ENCODE results near the gene ZDHHC14. TPM values are rescaled to one million over a fixed set of nuclear protein-coding genes. Genes with fewer than 3 reads are reported as not detected.

Gene ZDHHC14
- total RNA-seq, 1 experiment from 2014 or later: 1.7 TPM

GRCh38 chr6:157453131-157453530 lies 72.1 kb downstream of the ZDHHC14 start:
- H2BK20ac ChIP-seq (ENCODE audit: low read depth, low read length, poor library complexity, severe bottlenecking): no peak overlapping the region
- peaks cover 15% of the 10 kb centered on the region in 2 experiments for H3K4me1 Mint-ChIP-seq
- H4K8ac ChIP-seq (replicated peaks; ENCODE audit: insufficient read length, low read depth, low read length): no peak overlapping the region
- no peak overlapping the region for H3K4me3 Mint-ChIP-seq
- no peak overlapping the region for H3K4ac ChIP-seq (ENCODE audit: low read depth, low read length)
- no CpG with 5 or more reads among the region's 4 CpGs for WGBS (ENCODE audit: extremely low coverage, insufficient read length, low lambda C conversion rate)
- no peak overlapping the region for H3K18ac ChIP-seq (ENCODE audit: insufficient read length, low read depth, low read length)
- no peak overlapping the region for H3K23ac ChIP-seq (ENCODE audit: insufficient read length, low read depth, low read length)
- H3K79me1 ChIP-seq (ENCODE audit: insufficient read depth, low read depth, low read length, poor library complexity, severe bottlenecking): no peaks in the 10 kb centered on the region
- H3K27me3 ChIP-seq (ENCODE audit: insufficient read depth, low read length): no peaks in the 10 kb centered on the region
- no peak overlapping the region for H3T11ph ChIP-seq (ENCODE audit: low read length)
- no peaks in the 10 kb centered on the region for H3K27me3 Mint-ChIP-seq (ENCODE audit: low read depth)
- H3K9me3 ChIP-seq (ENCODE audit: control insufficient read depth, low read depth, low read length): no peaks in the 10 kb centered on the region
- no peak overlapping the region for H4K5ac ChIP-seq (ENCODE audit: insufficient read length, low read depth, low read length)
- H4K91ac ChIP-seq (ENCODE audit: insufficient read length, low read depth, low read length): no peak overlapping the region
- H2BK12ac ChIP-seq (ENCODE audit: insufficient read length, low read depth, low read length): no peak overlapping the region
- H2AK5ac ChIP-seq (ENCODE audit: insufficient read length, low read length): no peak overlapping the region
- no peaks in the 10 kb centered on the region; the same call in 1 of the 2 replicates for H3K4me1 ChIP-seq (ENCODE audit: insufficient read depth, low read length)
- H2BK15ac ChIP-seq (ENCODE audit: low read depth, low read length): no peak overlapping the region
- no peaks in the 10 kb centered on the region for H3K79me2 ChIP-seq (ENCODE audit: insufficient read depth, low read length)
- H3K36me3 Mint-ChIP-seq (ENCODE audit: insufficient read depth in 1 of 3, low read depth in 3 of 3): no peaks in the 10 kb centered on the region
- H3K23me2 ChIP-seq (ENCODE audit: insufficient read length, low read depth, low read length, poor library complexity, severe bottlenecking): no peaks in the 10 kb centered on the region
- H2BK5ac ChIP-seq (ENCODE audit: insufficient read length, low read length): no peak overlapping the region
- H3K9me3 Mint-ChIP-seq: no peaks in the 10 kb centered on the region
- no peak overlapping the region for H3K27ac Mint-ChIP-seq
- no peaks in the 10 kb centered on the region for H4K20me1 ChIP-seq (ENCODE audit: control insufficient read depth, insufficient read depth, insufficient read length)
- H3K14ac ChIP-seq (ENCODE audit: insufficient read depth, low read length): no peak overlapping the region
- no peak overlapping the region for H2BK120ac ChIP-seq (ENCODE audit: low read depth, low read length, poor library complexity, severe bottlenecking)
- no peak for TF ChIP-seq CTCF (conservative IDR thresholded peaks at IDR 0.05)
- no peak overlapping the region for H3K56ac ChIP-seq (ENCODE audit: insufficient read length, low read depth, low read length)
- H3K27ac ChIP-seq (ENCODE audit: insufficient read length, low read depth, low read length): no peak overlapping the region
- DNase-seq: no peak
- H3K4me2 ChIP-seq (ENCODE audit: insufficient read depth, insufficient read length, low read length): no peak overlapping the region
- no peak overlapping the region for H3K9ac ChIP-seq (ENCODE audit: extremely low read depth, insufficient read length, low read length)
- no peak overlapping the region for H2AFZ ChIP-seq (ENCODE audit: low read length)

Data from H9 (cell line).